Fibroblast of mammary gland (primary cell): ENCODE measurements around the gene CD300E.

ENCODE experiments used
- DNase-seq: peaks from one replicate; pipeline ENCODE4 v3.0.0-alpha.2; 2010; ENCODE audit warnings: low read depth
- H3K4me3 ChIP-seq: 2 replicates; pipeline ENCODE4 v1.5.1; 2011; ENCODE audit warnings: low read depth, mild to moderate bottlenecking, low read length, moderate library complexity; ENCODE audit not compliant: control insufficient read depth
- TF ChIP-seq, protein P1 (sequence below): conservative IDR thresholded peaks from 2 replicates; pipeline ENCODE4 v1.5.1; 2011; ENCODE audit warnings: low read depth, low read length, inconsistent platforms; ENCODE audit not compliant: control insufficient read depth, insufficient read depth

Gene CD300E

DNA sequence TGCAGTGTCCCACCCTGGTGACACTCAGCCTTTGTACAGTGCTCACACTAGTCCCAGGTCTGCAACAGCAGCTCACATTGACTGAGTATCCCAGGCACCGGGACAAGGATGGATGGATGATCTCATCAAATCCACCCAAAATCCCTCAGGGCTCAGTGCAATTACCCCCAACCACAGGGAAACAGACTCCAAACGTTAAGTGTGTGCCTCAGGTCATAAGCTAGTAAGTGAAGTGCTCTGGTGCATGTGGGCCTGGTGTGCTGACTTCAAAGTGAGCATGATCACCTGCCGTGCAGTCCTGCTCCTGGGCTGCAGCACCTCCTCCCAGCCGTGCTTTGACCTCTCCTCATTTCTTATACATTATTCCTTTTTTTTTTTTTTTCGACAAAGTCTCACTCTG lies 31.2 kb upstream of the CD300E start:
- no peak overlapping the region for H3K4me3 ChIP-seq
- no peak for DNase-seq
- TF ChIP-seq, protein P1, sequence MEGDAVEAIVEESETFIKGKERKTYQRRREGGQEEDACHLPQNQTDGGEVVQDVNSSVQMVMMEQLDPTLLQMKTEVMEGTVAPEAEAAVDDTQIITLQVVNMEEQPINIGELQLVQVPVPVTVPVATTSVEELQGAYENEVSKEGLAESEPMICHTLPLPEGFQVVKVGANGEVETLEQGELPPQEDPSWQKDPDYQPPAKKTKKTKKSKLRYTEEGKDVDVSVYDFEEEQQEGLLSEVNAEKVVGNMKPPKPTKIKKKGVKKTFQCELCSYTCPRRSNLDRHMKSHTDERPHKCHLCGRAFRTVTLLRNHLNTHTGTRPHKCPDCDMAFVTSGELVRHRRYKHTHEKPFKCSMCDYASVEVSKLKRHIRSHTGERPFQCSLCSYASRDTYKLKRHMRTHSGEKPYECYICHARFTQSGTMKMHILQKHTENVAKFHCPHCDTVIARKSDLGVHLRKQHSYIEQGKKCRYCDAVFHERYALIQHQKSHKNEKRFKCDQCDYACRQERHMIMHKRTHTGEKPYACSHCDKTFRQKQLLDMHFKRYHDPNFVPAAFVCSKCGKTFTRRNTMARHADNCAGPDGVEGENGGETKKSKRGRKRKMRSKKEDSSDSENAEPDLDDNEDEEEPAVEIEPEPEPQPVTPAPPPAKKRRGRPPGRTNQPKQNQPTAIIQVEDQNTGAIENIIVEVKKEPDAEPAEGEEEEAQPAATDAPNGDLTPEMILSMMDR: no peak

DNA sequence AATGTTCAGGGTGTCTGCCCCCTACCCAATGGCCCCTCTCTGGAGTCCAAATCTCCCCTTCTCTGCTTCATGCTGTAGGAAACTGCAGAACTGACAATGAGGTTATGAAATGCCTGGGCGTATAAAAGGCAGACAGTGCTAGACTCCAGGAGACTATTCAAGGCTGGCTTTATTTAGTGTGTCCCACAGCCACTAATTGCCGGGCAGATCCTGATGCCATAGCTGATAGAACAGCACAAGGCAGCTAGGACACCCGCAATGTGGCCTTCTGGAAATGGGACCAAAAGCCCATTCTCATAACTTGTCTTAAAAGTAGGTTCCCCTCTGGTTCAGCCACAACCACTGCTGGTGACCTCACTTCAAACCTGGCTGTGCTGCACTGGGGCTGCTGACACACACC lies 28.5 kb upstream of the CD300E start:
- DNase-seq: no peak
- no peak overlapping the region for H3K4me3 ChIP-seq

DNA sequence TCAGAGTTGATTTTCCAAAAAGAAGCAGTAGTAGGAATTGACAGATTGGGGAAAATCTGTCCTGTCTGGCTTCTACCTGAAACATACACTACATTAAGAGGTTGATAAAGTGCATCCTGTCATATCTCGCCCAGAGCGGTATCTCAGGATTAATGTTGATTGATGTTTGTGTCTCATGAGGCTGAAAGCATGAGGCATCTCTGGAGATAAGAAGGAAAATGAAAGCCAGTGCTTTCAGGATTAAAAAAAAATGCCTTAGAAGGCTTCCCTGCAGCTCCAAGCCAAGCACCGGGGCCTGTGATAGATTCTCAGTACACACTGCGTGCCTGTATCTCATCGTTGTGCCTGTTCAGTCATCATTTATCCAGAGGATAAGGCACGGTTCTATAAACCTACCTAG lies 26.4 kb upstream of the CD300E start:
- TF ChIP-seq, protein P1: no peak
- no peak overlapping the region for H3K4me3 ChIP-seq
- DNase-seq: no peak

More for the DNA sequence above, 28.5 kb upstream of the CD300E start:
- TF ChIP-seq, protein P1: no peak

DNA sequence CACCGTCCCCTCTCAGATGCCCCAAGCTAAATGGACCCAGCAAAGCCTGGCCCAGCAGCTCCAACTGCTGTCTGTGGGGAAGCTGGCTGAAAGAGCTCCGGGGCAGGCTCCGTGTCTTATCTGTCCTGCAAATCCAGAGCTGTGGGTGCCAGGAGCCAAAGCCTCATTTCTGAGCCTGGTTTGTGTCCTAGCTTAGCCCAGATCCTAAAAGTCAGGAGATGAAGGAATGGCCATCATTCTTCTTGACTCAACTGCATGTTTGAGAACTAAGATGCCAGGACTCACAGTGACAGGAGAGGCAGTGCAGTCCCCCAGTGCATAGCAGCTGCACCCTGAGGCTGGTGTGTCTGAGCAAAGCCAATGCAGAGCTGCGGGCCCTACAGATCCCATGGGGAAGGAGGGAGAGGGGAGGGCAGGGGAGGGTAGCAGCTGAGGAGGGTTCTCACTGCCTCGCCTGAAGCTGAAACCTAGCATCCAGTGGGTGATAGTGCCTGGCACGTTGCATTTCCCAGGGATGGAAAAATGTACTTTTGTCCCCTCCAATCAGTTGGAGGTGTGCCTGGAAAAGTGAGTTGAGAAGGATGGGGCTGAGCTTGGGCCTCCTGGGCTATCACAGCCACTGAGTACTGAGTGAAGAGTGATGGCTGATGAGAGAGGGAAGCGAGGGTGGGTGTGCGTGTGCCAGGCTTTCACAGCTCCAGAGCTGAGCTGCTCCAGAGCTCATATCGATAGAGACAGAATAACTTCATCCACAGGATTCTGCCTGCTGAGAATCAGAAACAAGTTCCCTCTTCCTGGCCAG lies 24.5 kb upstream of the CD300E start:
- H3K4me3 ChIP-seq: no peak overlapping the region
- TF ChIP-seq, protein P1: no peak
- DNase-seq: no peak

DNA sequence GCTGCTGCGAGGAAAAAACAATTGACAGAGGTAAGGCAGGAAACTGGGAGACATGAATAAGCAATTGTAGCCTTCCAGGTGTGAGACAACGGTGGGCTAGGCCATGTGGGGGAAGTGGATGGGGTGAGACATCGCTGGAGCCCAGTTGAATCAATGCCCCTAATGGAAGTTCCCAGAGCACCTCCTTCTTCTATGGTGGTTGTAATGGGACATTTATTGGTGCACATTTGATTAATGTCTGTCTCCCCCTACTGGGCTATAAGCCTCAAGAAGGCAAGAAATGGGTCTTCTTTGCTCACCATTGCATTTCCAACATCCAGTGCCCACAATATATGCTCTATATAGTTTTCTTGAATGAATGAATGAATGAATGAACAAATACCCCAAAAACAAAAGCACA lies 22.7 kb upstream of the CD300E start:
- TF ChIP-seq, protein P1: peak; percentile 34
- DNase-seq: peak; percentile 24
- H3K4me3 ChIP-seq: no peak overlapping the region

DNA sequence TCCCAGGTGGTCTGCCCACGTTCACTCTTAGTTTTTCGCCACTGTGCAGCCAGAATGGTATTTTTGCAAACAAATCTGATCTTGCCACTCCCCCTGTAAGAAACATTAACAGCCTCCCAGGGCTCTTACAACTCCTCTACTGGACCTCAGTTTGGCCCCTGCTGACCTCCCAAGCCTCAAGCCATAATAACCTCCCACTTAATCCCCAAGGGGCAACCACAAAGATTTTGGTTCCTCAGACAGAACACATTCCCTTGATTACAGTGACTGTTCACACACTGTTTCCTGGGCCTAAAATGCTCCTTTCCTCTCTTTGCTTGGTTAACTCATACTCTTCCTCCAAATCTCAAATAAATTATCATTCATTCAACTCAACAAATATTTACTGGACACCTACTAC lies 21.5 kb upstream of the CD300E start:
- TF ChIP-seq, protein P1: no peak

More for the DNA sequence above, 21.5 kb upstream of the CD300E start:
- H3K4me3 ChIP-seq: no peak overlapping the region
- DNase-seq: peak; percentile 4
